ENCODE measurements around the gene CACNA1B. TPM values are rescaled to one million over a fixed set of nuclear protein-coding genes. Genes with fewer than 3 reads are reported as not detected.
"Not testable (repeated sequence)": the region's sequence is repeated elsewhere in the genome, so short reads cannot be mapped to it uniquely, and the experiment has no call there.

The CACNA1B gene
- total RNA-seq, 4 donors from 2014 or later: 0.08 TPM; not detected in 2

DNA sequence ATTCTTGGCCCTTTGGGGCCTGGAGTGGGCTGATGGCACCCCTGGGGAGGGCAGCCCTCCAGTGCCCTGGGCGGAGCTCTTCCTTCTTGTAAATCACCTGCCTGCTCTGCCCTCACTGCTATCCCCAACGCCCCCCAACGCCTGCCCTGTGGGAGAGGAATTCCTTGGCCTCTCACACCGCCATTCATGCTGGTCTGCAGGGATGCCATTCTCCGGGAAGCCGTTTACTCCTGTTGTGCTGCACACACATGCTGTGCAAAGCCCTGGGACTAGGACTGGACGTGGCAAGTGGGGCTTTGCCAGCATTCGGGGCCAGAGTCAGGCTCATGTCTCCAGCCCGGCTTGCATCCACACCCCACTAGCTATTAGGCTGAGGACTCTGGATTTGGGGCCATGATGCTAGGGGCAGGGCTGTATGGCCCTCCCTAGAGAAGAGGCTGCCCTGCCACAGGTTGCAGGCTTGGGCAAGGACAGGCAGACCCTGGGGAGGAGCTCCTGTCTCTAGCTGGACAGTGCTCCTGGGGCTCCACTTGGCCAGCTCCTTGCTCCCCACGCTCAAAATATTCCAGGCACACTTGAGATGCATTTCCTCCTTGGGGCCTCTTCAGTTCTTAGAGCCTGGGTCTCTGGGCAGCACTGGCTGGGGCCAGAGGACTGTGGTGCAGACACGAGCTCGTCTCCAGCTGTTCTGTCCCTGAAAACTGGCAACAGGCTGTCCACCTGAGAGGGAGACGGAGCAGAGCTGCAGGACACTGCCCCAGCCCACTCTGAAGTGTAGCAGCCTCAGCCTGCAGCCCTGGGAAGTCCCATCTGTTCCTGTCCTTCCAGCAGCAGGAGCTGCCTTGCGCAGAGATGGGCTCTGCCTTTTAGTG is 226.9 kb downstream of the CACNA1B start:
- Histone ChIP-seq H3K4me3 (no peak overlapping the region), H3K27ac (no peak overlapping the region), H3K27me3 (peaks cover 17% of the 10 kb centered on the region), H3K36me3 (no peaks in the 10 kb centered on the region), H3K4me1 (no peaks in the 10 kb centered on the region), H3K9me3 (no peaks in the 10 kb centered on the region)
- no peak for DNase-seq (ENCODE audit: low spot score in 2 of 2)
- WGBS: 74% methylated on average over 6 of the region's 14 CpGs
- TF ChIP-seq POLR2AphosphoS5 (IDR thresholded peaks at IDR 0.05): no peak

DNA sequence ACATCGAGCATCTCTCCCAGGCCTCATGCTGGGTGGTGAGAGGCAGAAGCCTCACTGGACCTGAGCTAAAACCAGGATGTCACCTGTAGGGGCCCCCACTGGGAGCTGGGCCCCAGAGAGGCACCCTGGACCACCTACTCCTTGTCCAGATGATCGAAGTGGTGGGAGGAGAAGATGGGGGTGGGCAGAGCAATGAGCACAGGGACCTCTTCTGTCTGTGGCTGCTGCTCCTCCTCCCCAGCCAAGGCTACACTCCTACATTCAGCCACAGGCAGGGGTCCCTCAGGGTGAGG is 227.5 kb downstream of the CACNA1B start:
- Histone ChIP-seq H3K27ac (no peak overlapping the region), H3K27me3 (peaks cover 17% of the 10 kb centered on the region), H3K4me3 (no peak overlapping the region), H3K4me1 (no peaks in the 10 kb centered on the region), H3K9me3 (no peaks in the 10 kb centered on the region), H3K36me3 (no peaks in the 10 kb centered on the region)
- no CpG with 5 or more reads among the region's 2 CpGs for WGBS
- no peak for TF ChIP-seq EP300 (IDR thresholded peaks at IDR 0.05)
- TF ChIP-seq, protein P1, sequence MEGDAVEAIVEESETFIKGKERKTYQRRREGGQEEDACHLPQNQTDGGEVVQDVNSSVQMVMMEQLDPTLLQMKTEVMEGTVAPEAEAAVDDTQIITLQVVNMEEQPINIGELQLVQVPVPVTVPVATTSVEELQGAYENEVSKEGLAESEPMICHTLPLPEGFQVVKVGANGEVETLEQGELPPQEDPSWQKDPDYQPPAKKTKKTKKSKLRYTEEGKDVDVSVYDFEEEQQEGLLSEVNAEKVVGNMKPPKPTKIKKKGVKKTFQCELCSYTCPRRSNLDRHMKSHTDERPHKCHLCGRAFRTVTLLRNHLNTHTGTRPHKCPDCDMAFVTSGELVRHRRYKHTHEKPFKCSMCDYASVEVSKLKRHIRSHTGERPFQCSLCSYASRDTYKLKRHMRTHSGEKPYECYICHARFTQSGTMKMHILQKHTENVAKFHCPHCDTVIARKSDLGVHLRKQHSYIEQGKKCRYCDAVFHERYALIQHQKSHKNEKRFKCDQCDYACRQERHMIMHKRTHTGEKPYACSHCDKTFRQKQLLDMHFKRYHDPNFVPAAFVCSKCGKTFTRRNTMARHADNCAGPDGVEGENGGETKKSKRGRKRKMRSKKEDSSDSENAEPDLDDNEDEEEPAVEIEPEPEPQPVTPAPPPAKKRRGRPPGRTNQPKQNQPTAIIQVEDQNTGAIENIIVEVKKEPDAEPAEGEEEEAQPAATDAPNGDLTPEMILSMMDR (IDR thresholded peaks at IDR 0.05): no peak
- TF ChIP-seq POLR2A (IDR thresholded peaks at IDR 0.05): no peak
- no peak for TF ChIP-seq POLR2AphosphoS5 (IDR thresholded peaks at IDR 0.05)
- DNase-seq (ENCODE audit: low spot score in 2 of 2): no peak

DNA sequence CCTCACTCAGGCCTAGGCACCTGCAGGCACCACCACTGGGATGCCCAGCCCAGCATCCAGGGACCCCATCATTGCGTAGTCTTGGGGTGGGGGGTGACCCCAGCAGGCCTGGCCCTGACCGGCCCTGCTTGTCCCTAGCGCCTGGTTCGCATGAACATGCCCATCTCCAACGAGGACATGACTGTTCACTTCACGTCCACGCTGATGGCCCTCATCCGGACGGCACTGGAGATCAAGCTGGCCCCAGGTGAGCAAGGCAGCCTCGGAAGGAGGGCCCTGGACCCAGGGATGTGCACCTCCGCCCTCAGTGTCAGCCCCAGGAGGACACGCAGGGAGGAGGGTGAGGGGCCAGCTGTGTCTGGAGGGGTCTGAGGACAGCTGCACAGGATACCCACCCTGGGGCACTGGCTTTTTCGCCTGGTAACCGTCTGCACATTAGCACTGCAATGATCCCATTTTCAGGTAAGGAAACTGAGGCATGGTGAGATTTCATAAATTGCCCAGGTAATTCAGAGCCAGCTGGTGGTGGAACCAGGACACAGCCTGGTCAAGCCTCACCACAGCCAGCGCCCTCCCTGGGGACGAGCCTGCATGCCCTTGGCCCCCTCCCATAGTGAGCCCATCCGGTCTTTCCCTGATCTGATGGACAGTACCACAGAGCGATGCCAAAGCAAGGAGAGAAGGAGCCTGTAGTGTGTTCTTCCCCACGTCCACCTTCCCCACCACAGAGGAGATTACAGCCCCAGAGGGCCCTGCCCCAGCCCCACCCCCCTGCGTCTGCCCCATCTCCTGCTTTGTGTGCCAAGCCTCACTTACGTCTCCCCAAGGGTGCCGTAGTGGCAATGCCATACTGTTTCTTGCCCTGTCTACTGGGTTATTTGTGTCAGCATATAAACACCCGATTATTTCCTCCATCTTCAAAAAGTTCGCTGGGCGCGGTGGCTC is 228.3 kb downstream of the CACNA1B start:
- TF ChIP-seq EP300 (IDR thresholded peaks at IDR 0.05) (no peak), POLR2AphosphoS5 (IDR thresholded peaks at IDR 0.05) (no peak), POLR2A (IDR thresholded peaks at IDR 0.05) (no peak)
- TF ChIP-seq, protein P1 (IDR thresholded peaks at IDR 0.05): no peak
- DNase-seq (ENCODE audit: low spot score in 2 of 2): no peak
- Histone ChIP-seq H3K36me3 (no peaks in the 10 kb centered on the region), H3K4me3 (no peak overlapping the region), H3K9me3 (no peaks in the 10 kb centered on the region), H3K27ac (no peak overlapping the region), H3K4me1 (no peaks in the 10 kb centered on the region), H3K27me3 (peaks cover 17% of the 10 kb centered on the region)
- 89% methylated on average over 10 of the region's 26 CpGs for WGBS

DNA sequence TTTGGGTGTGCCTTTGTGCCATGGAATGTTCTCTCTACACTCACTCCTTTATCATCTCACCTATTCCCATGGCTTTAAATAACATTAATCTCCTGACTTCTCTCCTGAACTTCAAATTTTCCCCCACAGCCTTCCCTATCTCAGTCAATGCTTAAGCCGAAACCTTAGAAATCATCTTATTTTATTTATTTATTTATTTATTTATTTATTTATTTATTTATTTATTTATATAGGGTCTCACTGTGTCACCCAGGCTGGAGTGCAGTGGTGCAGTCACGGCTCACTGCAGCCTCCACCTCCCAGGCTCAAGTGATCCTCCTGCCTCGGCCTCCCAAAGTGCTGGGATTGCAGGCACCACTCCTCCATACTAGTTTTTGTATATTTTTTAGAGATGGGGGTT is 229.5 kb downstream of the CACNA1B start:
- not testable (repeated sequence) for H3K9me3 ChIP-seq; DNase-seq (ENCODE audit: low spot score in 2 of 2); H3K27ac ChIP-seq; H3K36me3 ChIP-seq; H3K4me3 ChIP-seq; H3K4me1 ChIP-seq
- 91% methylated on average over 3 of the region's 3 CpGs for WGBS
- peaks cover 17% of the 10 kb centered on the region for H3K27me3 ChIP-seq

DNA sequence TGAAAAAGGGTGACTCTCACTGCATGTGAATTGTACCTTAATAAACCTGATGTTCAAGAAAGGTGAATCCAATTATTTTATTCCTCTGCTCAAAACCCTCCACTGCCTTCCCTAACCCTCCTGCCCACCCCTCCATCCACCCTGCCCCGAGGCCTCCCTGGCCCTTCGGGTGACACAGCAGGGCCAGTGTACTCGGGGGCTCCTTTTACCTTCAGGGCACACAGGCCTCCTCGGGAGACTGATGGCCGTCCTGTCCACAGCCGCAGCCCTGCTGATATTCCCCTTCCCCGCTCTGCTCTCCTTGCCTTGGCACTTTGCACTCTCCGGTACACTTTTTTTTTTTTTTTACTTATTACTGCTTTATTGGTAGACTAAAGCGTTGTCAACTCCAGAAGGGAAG is 234.0 kb downstream of the CACNA1B start:
- 80% methylated on average over 9 of the region's 9 CpGs for WGBS
- no peaks in the 10 kb centered on the region for H3K27me3 ChIP-seq
- no peaks in the 10 kb centered on the region for H3K4me1 ChIP-seq
- H3K4me3 ChIP-seq: no peak overlapping the region
- TF ChIP-seq EP300 (IDR thresholded peaks at IDR 0.05): no peak
- TF ChIP-seq, protein P1 (IDR thresholded peaks at IDR 0.05): no peak
- no peak for TF ChIP-seq POLR2A (IDR thresholded peaks at IDR 0.05)
- TF ChIP-seq POLR2AphosphoS5 (IDR thresholded peaks at IDR 0.05): no peak
- H3K36me3 ChIP-seq: no peaks in the 10 kb centered on the region
- no peaks in the 10 kb centered on the region for H3K9me3 ChIP-seq
- H3K27ac ChIP-seq: no peak overlapping the region
- DNase-seq (ENCODE audit: low spot score in 2 of 2): no peak

DNA sequence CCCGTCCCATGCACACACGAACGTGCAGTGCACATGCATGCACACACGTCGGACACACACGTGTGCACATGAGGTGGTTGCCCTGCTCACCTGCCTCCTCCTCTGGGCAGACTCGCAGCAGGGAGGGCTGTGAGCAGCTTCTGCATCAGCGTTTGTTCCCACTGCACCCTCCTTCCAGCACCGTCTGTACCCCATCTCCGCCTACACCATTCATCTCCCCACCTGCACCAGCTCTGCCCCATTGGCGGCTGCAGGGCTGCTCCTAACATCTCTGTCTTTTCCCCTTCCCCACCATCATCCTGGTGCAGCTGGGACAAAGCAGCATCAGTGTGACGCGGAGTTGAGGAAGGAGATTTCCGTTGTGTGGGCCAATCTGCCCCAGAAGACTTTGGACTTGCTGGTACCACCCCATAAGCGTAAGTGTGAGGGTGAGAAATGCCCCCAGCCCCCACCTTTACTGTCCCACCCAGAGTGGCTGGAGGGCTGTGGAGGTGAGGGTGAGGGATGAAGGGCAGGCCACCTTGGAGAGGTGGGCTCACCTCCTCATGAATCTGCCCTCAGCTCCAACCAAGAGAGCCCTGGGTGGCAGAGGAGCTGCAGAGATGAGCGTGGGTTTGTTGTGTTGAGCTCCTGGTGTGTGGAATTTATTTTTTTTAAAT is 234.6 kb downstream of the CACNA1B start:
- Histone ChIP-seq H3K4me3 (no peak overlapping the region), H3K4me1 (no peaks in the 10 kb centered on the region), H3K36me3 (no peaks in the 10 kb centered on the region), H3K9me3 (no peaks in the 10 kb centered on the region), H3K27me3 (peaks cover 2% of the 10 kb centered on the region), H3K27ac (no peak overlapping the region)
- DNase-seq (ENCODE audit: low spot score in 2 of 2): no peak
- TF ChIP-seq, protein P1 (IDR thresholded peaks at IDR 0.05): no peak
- TF ChIP-seq POLR2A (IDR thresholded peaks at IDR 0.05): no peak
- no peak for TF ChIP-seq POLR2AphosphoS5 (IDR thresholded peaks at IDR 0.05)
- TF ChIP-seq EP300 (IDR thresholded peaks at IDR 0.05): no peak
- 87% methylated on average over 16 of the region's 16 CpGs for WGBS

All from suprapubic skin (tissue), 4 donors.